ENCODE results near the gene NFILZ.
"Not testable (repeated sequence)": the region's sequence is repeated elsewhere in the genome, so short reads cannot be mapped to it uniquely, and the experiment has no call there.

Gene NFILZ

DNA sequence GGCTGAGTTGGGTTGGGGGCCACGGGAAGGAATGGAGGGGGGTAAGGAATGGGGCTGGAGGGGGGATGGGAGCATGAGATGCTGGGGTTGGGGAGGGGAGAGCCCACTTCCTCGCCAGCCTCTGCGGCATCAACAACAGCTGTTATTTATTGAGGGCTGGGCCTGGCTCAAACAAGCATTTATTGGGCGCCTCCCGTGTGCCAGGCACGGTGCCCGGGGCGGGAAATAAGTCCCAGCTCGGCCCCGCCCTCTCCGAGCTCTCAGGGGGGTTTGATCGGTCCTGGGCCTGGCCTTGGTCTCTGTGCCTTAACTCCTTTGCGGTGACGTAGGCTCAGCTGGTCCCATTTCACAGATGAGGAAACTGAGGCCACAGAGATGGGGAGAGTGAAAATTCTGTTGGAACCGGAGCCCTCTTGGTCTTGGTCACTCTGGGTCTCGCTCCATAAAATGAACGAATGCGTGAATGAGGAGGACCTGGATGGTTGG lies 19.0 kb upstream of the NFILZ start:
- no peak for DNase-seq (ENCODE audit: low read depth in 2 of 2, low spot score in 1 of 2)

DNA sequence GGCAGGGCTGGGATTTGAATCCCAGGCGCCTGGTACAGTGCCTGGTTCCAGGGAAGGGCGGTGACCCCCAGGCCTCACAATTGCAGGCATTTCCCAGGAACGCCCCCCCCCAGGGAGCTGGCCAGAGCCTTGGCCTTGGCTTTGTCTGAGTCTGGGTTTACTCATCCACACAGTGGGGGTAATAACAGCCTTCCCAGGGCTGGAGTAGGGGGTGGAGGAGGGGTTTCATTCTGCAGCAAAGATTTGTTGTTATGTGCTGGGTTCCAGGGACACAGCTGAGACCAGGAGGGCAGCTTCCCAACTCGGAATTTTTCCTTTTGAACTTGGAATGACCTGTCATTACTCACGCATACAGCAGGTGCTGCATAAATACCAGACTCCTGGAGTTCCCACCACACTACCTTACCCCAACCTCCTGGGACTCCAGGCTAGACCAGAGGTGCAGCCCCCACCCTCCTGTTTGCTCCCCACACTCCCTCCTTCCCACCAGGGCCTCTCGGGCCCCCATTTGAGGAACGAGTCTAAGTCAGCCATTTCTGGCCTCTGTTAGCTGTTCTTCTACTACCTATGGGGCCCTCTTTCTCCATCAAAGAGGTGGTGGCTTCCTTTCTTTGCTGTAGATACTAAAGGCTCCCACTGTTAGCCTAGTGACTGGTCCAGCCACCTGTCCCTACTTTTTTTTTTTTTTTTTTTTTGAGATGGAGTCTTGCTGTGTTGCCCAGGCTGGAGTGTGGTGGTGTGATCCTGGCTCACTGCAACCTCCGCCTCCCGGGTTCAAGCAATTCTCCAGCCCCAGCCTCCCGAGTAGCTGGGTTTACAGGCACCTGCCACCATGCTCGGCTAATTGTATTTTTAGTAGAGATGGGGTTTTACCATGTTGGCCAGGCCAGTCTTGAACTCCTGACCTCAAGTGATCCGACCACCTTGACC lies 18.3 kb upstream of the NFILZ start:
- no peak for DNase-seq (ENCODE audit: low read depth in 2 of 2, low spot score in 1 of 2)

DNA sequence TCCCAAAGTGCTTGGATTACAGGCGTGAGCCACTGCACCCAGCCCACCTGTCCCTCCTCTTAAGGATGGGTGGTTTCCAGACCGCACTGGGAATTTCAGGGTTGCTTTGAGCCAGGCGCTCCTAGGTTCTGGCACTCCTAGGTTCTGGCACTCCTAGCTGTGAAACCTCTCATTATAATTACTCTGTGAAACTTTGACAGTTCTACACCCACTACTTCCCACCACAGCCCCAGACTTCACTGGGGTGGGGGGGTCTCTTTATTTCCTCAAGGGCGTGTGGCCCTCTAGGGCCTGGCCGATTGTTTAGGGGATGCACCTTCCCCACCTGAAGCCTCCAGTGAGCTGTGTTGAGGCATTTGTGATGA lies 17.6 kb upstream of the NFILZ start:
- no peak for DNase-seq (ENCODE audit: low read depth in 2 of 2, low spot score in 1 of 2)

DNA sequence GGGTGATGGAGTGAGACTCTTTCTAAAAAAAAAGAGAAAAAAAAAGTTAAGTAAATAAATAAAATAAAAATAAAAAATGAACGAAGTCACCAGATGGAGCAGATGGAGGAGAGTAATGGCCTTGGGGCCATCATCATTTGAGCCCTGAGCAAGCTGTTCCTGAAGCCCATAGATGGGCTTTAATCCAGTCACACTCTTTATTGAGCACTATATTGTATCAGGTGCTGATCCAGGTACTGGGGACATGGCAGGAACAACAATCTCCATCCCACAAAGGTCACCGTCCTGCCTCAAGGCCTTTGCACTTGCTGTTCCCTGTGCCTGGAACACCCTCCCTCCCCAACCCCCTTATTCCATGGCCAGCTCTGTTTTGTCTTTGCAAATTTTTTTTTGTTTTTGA lies 16.0 kb upstream of the NFILZ start:
- no peak for DNase-seq (ENCODE audit: low read depth in 2 of 2, low spot score in 1 of 2)

DNA sequence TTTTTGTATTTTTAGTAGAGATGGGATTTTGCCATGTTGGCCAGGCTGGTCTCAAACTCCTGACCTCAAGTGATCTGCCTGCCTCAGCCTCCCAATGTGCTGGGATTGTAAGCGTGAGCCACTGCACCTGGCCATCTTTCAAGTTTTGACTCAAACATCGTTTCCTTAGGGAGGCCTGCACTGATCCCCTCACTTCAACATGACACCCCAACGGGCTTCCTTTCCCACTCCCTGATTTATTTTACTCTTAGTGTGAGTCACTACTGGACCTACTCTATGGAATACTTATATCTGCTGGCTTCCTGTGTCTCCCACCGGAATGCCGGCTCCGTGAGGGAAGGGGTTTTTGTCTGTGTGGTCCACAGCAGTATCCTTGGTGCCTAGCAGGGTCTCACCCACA lies 15.4 kb upstream of the NFILZ start:
- no peak for DNase-seq (ENCODE audit: low read depth in 2 of 2, low spot score in 1 of 2)

DNA sequence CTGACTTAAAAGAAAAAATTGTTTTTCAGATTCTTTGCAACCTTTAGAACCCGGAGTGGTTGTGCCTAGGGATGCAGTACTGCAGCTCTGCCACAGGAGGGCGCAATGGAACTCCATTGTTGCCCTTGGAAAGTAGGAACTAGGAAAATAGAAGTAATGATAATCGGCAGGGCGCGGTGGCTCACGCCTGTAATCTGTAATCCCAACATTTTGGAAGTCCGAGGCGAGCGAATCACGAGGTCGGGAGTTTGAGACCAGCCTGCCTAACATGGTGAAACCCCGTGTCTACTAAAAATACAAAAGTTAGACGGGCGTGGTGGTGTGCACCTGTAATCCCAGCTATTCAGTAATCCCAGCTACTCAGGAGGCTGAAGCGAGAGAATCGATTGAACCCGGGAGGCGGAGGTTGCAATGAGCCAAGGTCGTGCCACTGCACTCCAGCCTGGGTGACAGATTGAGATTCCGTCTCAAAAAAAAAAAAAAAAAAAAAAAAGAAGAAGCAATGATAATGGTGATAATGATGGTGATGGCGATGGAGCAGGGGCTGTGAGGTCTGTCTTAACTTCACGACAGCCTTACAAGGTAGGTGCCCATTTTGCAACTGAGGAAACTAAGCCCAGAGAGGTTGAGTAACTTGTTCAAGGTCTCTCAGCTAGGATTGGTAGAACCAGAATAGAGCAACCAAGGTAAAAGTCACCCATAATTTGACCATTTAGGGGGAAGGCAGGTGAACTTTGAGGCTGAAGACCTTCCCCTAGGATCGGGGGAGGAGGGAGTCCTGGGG lies 14.4 kb upstream of the NFILZ start:
- DNase-seq (ENCODE audit: low read depth in 2 of 2, low spot score in 1 of 2): peak in 1 of 2 donors; percentile 18

DNA sequence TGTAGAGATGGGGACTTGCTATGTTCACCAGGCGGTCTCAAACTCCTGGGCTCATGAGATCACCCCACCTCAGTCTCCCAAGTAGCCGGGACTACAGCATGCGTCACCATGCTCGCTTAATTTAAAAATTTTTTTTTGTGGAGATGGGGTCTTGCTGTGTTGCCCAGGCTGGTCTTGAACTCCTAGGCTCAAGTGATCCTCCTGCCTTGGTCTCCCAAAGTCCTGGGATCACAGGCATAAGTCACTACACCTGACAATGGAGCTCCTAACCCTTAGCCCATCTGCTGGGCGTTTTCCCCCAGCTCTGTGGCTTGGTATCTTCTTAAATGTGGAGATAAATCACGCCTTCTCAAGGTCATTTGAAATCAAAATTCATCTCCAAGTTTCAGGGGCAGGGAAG lies 13.6 kb upstream of the NFILZ start:
- no peak for DNase-seq (ENCODE audit: low read depth in 2 of 2, low spot score in 1 of 2)

DNA sequence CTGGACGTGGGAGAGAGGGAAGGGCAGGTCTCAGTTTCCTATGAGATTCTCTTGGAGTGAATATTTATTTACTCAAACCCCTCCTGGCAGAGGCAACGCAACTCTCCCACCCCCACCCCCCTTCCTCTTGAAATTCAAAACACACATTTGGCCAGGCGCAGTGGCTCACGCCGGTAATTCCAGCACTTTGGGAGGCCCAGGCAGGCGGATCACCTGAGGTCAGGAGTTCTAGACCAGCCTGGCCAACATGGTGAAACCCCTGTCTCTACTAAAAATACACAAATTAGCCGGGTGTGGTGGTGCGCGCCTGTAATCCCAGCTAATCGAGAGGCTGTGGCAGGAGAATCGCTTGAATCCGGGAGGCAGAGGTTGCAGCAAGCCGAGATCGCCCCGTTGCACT lies 13.1 kb upstream of the NFILZ start:
- DNase-seq (ENCODE audit: low read depth in 2 of 2, low spot score in 1 of 2): not testable (repeated sequence)

DNA sequence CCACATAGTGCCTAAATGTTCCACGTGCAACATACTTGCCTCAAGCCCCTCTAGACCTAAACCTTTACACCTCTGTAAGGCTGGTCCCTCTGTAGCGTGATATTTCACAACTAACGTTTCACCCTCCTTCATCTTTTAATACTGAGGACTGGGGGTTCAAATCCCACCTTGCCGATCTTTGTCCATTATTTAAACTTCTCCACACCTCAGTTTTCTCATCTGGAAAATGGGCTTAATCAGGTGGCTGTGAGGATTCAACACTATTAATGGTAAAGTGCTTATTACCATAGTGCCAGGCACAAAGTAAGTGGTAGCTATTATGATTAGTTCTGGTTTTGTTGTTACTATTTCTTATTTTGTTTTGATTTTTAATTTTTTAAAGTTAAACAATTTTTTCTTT lies 12.4 kb upstream of the NFILZ start:
- DNase-seq (ENCODE audit: low read depth in 2 of 2, low spot score in 1 of 2): no peak

DNA sequence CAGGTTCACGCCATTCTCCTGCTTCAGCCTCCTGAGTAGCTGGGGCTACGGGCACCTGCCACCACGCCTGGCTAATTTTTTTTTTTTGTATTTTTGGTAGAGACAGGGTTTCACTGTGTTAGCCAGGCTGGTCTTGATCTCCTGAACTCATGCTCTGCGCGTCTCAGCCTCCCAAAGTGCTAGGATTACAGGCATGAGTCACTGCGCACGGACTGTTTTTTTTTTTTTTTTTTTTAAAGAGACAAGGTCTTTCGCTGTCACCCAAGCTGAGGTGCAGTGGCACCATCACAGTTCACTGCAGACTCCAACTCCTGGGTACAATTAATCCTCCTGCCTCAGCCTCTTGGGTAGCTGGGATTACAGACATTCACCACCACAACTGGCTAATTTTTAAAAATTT lies 11.7 kb upstream of the NFILZ start:
- DNase-seq (ENCODE audit: low read depth in 2 of 2, low spot score in 1 of 2): no peak

DNA sequence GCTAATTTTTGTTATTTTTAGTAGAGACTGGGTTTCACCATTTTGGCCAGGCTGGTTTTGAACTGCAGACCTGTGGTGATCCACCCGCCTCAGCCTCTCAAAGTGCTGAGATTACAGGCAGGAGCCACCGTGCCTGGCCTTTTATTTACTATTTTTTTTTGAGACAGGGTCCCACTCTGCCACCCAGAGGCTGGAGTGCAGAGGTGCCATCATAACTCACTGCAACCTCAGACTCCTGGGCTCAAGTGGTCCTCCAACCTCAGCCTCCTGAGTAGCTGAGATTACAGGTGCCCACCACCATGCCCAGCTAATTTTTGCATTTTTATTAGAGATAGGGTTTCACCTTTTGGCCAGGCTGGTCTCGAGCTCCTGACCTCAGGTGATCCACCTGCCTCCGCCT lies 7.5 kb upstream of the NFILZ start:
- not testable (repeated sequence) for DNase-seq (ENCODE audit: low read depth in 2 of 2, low spot score in 1 of 2)

DNA sequence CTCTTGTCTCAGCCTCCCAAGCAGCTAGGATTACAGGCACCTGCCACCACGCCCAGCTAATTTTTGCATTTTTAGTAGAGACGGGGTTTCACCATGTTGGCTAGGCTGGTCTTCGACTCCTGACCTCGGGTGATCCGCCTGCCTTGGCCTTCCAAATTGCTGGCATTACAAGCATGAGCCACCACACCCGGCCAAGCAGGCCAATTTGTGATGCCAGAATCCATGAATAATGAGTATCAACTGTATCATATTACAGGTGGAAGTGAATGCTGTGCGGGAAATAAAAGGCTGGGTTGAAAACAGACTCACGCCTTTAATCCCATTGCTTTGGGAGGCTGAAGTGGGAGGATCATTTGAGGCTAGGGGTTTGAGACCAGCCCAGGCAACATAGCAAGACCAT lies 3.6 kb upstream of the NFILZ start:
- no peak for DNase-seq (ENCODE audit: low read depth in 2 of 2, low spot score in 1 of 2)

DNA sequence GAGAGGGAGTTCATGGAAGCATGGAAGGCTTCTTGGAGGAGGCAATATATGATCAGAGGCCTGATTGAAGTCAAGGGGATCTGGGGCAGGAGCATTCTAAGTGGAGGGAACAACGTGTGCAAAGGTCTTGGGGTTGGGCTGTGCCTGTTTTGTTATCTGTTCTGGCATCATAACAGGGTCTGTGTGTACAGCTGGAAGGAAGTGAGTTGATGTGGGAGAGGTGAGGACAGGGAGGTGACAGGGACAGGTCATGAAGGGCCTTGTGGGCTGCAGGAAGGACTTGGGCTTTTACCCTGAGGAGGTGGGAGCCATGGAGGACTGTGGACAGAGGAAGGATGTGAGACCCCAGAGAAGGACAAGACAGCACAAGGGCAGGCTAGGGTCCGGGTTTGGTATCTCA lies 1.2 kb upstream of the NFILZ start:
- no peak for DNase-seq (ENCODE audit: low read depth in 2 of 2, low spot score in 1 of 2)

DNA sequence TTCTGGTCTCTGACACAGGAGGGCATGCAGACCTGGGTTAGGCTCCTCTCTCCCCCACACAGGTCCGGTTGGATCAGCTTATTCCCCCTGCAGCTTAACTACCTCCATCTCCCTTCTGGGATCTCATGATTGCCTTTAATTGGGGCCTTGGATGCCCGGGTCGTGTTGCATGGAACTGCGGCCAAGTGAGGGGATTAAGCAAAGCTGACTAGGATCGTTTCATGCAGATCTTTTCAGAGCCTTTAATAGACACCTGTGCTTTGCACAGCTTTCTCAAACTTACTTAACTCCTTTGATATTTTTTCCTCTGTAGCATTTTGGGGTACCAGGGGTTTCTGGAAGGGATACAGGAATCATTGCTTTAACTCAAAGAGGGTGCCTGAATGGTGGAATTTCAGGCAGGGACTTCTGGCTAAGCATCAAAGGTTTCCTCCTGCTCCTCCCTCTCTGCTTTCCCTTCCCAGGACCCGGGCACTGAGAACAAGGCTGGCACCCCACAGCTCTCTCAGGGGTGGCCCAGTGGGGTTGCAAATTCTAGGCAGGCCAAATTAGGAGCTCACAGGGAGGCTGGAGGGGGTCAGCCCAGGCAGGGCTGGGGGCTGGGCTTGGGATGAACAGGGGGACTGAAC lies 477 bp downstream of the NFILZ start:
- DNase-seq (ENCODE audit: low read depth in 2 of 2, low spot score in 1 of 2): no peak

DNA sequence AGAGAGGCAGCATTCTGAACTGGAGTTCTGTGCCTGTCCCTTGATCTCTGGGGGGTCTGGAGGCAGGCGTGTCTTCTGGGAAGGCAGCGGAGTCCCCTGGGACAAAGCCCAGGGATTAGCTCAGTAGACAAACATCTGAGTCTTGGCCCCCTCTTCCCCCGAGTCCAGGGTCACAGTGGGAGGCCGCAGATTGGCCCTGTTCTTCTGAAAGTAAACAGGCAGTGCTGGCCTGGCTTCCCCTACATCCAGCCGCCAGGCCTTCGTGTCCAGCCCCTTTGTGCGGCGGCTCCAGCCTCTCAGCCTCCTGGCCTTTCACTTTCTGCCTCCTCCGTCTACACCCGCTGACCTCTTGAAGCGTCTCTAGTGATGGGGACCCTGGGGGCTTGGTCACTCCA lies 989 bp downstream of the NFILZ start:
- no peak for DNase-seq (ENCODE audit: low read depth in 2 of 2, low spot score in 1 of 2)

DNA sequence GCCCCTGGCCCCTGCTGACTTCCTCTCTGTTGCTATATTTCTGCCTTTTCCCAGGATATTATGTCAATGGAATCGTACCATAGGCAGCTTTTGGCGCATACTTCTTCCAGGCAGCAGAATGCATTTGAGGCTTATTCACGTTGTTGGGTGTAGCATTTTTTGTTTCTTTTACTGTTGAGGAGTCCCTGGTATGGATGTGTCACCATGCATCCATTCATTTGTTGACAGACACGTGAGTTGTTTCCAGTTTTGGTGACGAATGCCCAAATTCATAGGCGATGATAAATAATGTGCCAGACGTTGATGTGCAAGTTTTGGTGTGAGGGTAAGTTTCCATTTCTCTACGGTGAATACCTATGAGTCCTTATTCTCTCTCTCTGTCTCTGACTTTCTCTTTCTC lies 5.0 kb downstream of the NFILZ start:
- DNase-seq (ENCODE audit: low read depth in 2 of 2, low spot score in 1 of 2): no peak

DNA sequence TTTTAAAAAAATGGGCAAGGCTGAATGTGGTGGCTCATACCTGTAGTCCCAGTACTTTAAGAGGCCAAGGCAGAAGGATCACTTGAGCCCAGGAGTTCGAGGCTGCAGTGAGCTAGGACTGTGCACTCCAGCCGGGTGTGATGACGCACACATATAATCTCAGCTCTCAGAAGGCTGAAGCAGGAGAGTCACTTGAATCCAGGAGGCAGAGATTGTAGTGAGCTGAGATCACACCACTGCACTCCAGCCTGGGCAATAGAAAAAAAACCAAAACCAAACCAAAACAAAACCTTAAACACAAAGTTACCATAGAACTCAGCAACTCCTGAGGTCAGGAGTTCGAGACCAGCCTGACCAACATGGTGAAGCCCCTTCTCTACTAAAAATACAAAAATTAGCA lies 6.6 kb downstream of the NFILZ start:
- not testable (repeated sequence) for DNase-seq (ENCODE audit: low read depth in 2 of 2, low spot score in 1 of 2)

DNA sequence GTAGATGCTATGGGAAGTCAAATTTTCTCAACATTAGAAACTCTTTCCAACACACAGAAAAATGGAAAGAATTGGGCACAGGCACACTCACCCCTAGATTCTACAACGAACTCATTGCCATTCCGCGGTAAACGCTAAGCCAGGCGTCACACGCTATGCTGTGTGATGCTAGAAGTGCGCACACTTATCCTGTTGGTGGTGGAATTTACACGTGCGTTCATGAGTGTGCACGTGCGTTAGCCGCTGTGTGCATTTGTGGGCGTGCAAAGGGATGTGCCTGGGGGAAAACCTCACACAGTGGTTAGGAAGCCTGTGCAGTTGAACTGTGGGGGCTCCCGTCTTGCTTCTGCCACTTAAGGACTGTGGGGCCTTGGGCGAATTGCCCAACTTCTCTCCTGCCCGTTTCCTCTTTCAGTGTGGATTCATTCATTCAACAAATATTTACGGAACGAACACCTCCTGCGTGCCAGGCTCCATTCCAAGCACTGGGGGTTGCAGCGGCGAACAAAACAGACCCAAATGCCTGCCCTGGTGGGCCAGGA lies 7.7 kb downstream of the NFILZ start:
- no peak for DNase-seq (ENCODE audit: low read depth in 2 of 2, low spot score in 1 of 2)

DNA sequence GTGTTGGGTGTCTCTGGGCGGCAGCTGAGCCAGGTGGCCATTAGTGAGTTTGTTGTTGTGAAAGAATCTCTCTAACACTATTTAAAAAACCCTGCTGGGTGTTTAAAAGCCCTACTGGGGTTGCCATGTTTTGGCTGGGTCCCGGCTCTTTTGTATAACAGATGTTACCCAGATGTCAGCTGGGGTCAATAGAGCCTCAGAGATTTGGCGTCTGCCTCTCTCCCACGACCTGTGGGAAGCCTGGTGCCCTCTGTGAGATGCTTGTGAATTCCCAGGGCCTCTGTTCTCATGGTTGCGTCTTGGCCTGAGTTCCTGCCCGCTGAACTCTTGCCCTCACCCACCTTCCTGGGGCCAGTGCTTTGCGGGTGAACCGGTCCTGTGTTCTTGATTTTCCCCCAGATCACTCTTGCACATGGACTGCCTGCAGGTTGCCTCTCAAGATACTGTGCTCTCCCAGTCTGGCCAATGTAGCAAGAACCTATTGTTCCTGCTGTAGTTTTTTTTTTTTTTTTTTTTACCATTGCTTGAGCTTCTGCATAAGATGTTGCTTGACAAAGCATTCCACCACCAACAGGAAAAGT lies 9.5 kb downstream of the NFILZ start:
- no peak for DNase-seq (ENCODE audit: low read depth in 2 of 2, low spot score in 1 of 2)

DNA sequence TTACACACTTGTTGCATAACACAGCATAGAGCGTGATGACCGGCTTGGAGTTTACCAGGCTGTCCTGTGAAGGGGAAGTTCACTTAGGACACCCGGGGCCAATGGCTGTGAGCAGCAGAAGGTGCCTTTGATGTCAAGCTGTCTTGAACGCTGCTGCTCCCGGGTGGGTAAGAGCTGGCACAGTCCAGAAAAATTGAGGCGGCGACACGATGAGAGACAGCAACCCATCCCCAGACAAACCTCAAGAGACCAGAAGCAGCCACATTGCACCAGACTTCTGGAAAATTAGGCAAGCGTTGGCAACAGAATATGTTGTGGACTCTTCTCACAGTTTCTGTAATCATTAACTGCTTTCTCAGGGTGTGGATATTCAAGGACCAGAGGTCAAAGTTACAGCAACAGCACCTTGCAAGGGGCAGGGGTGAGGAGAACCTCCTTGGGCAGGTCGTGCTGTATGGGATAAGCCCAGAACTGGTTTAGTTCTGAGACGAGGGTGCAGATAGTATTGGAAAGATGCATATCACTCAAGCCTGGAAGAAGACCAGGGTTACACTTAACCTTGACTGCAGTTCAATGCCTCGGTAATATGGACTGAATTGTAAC lies 10.1 kb downstream of the NFILZ start:
- DNase-seq (ENCODE audit: low read depth in 2 of 2, low spot score in 1 of 2): no peak
